Activated CD4-positive, alpha-beta memory T cell treated with anti-CD3 and anti-CD28 coated beads for 36 hours (primary cell): Measurements from ENCODE around the gene KRT78. TPM values are rescaled to one million over a fixed set of nuclear protein-coding genes. Genes with fewer than 3 reads are reported as not detected.

Source experiments
- CTCF ChIA-PET: fragments of 350-600 bp; sonication (Branson Sonifier 250); formaldehyde crosslinking; loops from one replicate; lab custom pipeline; 2021; ENCODE audit warnings: antibody characterized with exemption, inconsistent platforms; lab: Charles Lee
- POLR2A ChIA-PET: fragments of 350-600 bp; sonication (Branson Sonifier 250); formaldehyde crosslinking; loops from one replicate; lab custom pipeline; 2021; ENCODE audit warnings: antibody characterized with exemption; lab: Charles Lee
- DNase-seq: peaks from one replicate; pipeline ENCODE4 v3.0.0-alpha.2; 2020
- H3K27ac Mint-ChIP-seq: one replicate; pipeline ENCODE4 v1.8.0; 2021; ENCODE audit warnings: mixed read lengths
- H3K27me3 Mint-ChIP-seq: one replicate; pipeline ENCODE4 v1.8.0; 2021; ENCODE audit warnings: mixed read lengths
- H3K36me3 Mint-ChIP-seq: one replicate; pipeline ENCODE4 v1.8.0; 2021; ENCODE audit warnings: mixed read lengths
- H3K4me1 Mint-ChIP-seq: one replicate; pipeline ENCODE4 v1.8.0; 2021; ENCODE audit warnings: low read depth, mixed read lengths
- H3K4me3 Mint-ChIP-seq: one replicate; pipeline ENCODE4 v1.8.0; 2021; ENCODE audit warnings: mild to moderate bottlenecking, mixed read lengths
- H3K9me3 Mint-ChIP-seq: one replicate; pipeline ENCODE4 v1.8.0; 2021; ENCODE audit warnings: mixed read lengths
- intact Hi-C: fragments of 100-400 bp; cut with micrococcal nuclease; formaldehyde crosslinking; loops from one replicate; pipeline ENCODE4 v1.15.1; 2023
- total RNA-seq, 2 experiments: library from RNA; stranded (reverse); gene quantifications; one replicate each; pipeline ENCODE4 v1.2.3, GENCODE V29; 2021

The KRT78 gene
- total RNA-seq, 2 experiments from 2014 or later, result not detected

DNA sequence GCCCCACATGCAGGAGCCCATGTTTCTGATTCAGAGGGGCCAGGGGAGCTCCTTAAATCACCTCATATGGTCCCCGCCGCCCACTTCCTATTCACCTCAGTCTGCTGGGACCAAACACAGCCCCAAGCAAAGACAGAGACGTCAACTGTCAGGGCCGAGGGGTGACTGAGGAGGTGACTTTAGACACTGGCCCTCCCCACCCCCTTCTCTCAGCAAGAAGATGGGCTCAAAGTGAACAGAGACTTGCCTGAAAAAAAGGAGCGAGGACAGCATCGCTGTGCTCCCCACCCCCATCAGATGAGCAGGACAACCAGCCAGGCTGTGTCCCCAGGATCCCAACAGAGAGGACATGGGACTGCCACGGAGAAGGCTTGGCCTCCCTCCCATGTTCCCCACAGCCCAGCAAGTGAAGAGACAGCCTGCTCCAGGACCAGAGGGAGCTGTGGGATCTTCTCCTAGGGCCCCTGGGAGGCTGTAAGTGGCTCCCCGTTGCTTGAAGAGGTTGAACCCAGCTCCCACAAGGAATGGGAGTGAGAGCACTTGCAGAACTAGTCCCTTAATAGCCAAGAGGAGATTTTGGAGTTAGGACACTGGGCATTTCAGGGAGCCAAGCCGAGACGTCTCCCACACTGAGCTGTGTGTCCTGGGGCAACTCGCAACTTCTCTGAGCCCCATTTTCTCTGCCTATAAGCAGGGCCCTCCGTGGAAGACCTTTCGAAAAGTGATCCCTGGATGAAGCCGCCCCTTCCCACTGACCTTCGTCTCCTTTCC, 13.3 kb downstream of the KRT78 start:
- Mint-ChIP-seq H3K4me3 (no peak overlapping the region), H3K27ac (no peak overlapping the region), H3K36me3 (no peaks in the 10 kb centered on the region), H3K4me1 (peaks cover 22% of the 10 kb centered on the region), H3K27me3 (peaks cover 15% of the 10 kb centered on the region), H3K9me3 (no peaks in the 10 kb centered on the region)
- DNase-seq, result no peak
- CTCF ChIA-PET, result no interaction called here
- intact Hi-C loops, result no loop called here
- POLR2A ChIA-PET, result no interaction called here

DNA sequence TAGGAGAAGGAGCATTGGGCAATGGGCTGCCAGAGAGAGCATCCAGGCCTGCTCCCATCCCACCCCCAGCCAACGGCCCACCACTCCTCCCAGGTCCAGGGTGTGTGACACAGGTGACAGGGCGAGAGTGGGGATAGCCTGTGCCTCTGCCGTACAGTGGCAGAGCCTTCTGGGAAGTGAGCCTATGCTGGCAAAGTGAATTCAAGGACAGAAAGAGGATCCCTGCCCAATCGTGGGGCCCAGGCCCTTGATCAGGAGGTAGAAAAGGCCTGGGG, 14.1 kb downstream of the KRT78 start:
- H3K27me3 Mint-ChIP-seq, result peaks cover 15% of the 10 kb centered on the region
- intact Hi-C loops, result no loop called here
- H3K36me3 Mint-ChIP-seq, result no peaks in the 10 kb centered on the region
- H3K27ac Mint-ChIP-seq, result no peak overlapping the region
- POLR2A ChIA-PET, result no interaction called here
- H3K9me3 Mint-ChIP-seq, result no peaks in the 10 kb centered on the region
- CTCF ChIA-PET, result no interaction called here
- peaks cover 22% of the 10 kb centered on the region for H3K4me1 Mint-ChIP-seq
- no peak for DNase-seq
- H3K4me3 Mint-ChIP-seq, result no peak overlapping the region

- ChIA-PET POLR2A (no interaction called here), CTCF (interaction anchor here (1.5 kb wide), 1 partner anchor 46 kb away, joined by 3 read pairs; no protein-coding TSS in a partner anchor)
- no peak within 1 kb of the TSS for H3K4me3 Mint-ChIP-seq
- H3K36me3 Mint-ChIP-seq, result no peaks in the 10 kb centered on the region
- H3K27me3 Mint-ChIP-seq, result peaks cover 15% of the 10 kb centered on the region
- H3K4me1 Mint-ChIP-seq, result peaks cover 22% of the 10 kb centered on the region
- no peaks in the 10 kb centered on the region for H3K9me3 Mint-ChIP-seq
- H3K27ac Mint-ChIP-seq, result no peak within 1 kb of the TSS
- intact Hi-C loops, result no loop called here
- DNase-seq, result no peak
Measured at GRCh38 chr12:52833922-52834726, 14.7 kb downstream of the KRT78 start, which contains the start of gene KRT79. Gene KRT79, minus strand, starts transcription at chr12:52834311. Its CDS starts 51 bp downstream, at chr12:52834260.

- Mint-ChIP-seq H3K4me3 (no peak overlapping the region), H3K27ac (no peak overlapping the region), H3K36me3 (no peaks in the 10 kb centered on the region), H3K4me1 (peaks cover 22% of the 10 kb centered on the region), H3K27me3 (peaks cover 9% of the 10 kb centered on the region), H3K9me3 (no peaks in the 10 kb centered on the region)
- ChIA-PET POLR2A (no interaction called here), CTCF (interaction anchor here (1.5 kb wide), 1 partner anchor 46 kb away, joined by 3 read pairs; no protein-coding TSS in a partner anchor)
- intact Hi-C loops, result no loop called here
- DNase-seq, result no peak
Measured at GRCh38 chr12:52832985-52833905, 15.5 kb downstream of the KRT78 start.

DNA sequence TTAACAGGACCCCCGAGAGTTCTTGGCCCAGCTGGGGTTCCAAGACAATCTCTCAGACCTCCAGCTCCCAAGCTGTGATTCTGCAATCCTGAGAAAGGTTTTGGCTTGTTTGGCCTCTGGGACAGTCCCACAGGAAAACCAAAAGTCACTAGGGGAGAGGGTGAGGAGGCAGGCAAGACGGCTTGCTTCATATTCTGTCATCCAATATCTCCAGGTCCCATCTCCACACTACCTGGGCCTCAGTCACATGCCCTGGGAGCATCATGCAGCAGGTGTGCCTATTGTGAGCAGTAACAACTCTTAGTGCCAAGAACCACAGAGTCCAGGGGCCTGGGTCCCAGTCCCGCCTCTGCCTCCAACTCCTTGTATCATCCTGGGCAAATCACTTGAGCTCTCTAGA, 16.3 kb downstream of the KRT78 start:
- Mint-ChIP-seq H3K27ac (no peak overlapping the region), H3K27me3 (peaks cover 6% of the 10 kb centered on the region), H3K9me3 (no peaks in the 10 kb centered on the region), H3K4me3 (no peak overlapping the region), H3K4me1 (peaks cover 19% of the 10 kb centered on the region), H3K36me3 (no peaks in the 10 kb centered on the region)
- POLR2A ChIA-PET, result no interaction called here
- intact Hi-C loops, result no loop called here
- no peak for DNase-seq
- CTCF ChIA-PET, result interaction anchor here (0.9 to 1.5 kb wide), 2 partner anchors 47 kb away, joined by 3 to 5 read pairs; no protein-coding TSS in a partner anchor

- H3K4me3 Mint-ChIP-seq, result no peak overlapping the region
- no peak for DNase-seq
- CTCF ChIA-PET, result no interaction called here
- intact Hi-C loops, result no loop called here
- no peaks in the 10 kb centered on the region for H3K9me3 Mint-ChIP-seq
- H3K27me3 Mint-ChIP-seq, result no peaks in the 10 kb centered on the region
- H3K36me3 Mint-ChIP-seq, result no peaks in the 10 kb centered on the region
- POLR2A ChIA-PET, result no interaction called here
- no peak overlapping the region for H3K27ac Mint-ChIP-seq
- H3K4me1 Mint-ChIP-seq, result peaks cover 10% of the 10 kb centered on the region
Measured at GRCh38 chr12:52831251-52831650, 17.5 kb downstream of the KRT78 start.

DNA sequence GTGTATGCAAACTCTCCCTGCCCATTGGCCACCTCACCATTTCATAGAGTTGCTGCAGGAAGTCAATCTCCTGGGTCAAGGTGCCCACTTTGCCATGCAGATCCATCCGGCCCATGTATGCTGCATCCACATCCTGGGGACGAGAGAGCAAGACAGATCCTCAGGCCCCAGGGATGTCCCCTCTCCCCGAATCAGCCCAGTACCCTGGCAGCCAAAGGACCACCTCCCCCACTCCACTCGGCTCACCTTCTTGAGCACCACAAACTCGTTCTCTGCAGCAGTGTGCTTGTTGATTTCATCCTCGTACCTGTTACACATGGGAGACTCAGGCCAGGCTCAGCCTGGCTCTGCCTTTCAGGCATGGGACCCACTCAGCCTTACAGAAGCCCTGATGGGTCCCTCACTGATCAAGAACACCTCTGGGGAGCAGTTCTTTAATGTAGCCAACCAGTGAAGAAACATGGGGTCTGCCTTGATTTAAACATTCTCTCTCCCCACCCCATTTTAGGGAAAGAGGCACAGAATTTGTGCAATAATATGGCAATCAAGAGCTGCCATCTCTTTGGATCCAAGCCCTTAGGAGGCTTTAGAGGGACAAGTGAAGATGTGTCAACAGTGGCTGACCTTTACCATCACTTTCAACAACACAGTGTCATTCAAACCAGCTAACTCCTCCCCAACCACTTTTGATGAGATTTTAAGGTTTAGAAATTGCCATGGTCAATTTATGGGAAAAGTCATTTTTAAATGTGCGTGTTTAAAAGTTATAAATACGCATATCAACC, 18.6 kb downstream of the KRT78 start:
- H3K9me3 Mint-ChIP-seq, result no peaks in the 10 kb centered on the region
- no peaks in the 10 kb centered on the region for H3K4me1 Mint-ChIP-seq
- no peak overlapping the region for H3K4me3 Mint-ChIP-seq
- no peaks in the 10 kb centered on the region for H3K27me3 Mint-ChIP-seq
- ChIA-PET CTCF (no interaction called here), POLR2A (no interaction called here)
- intact Hi-C loops, result no loop called here
- no peak overlapping the region for H3K27ac Mint-ChIP-seq
- no peaks in the 10 kb centered on the region for H3K36me3 Mint-ChIP-seq
- no peak for DNase-seq

- no peaks in the 10 kb centered on the region for H3K9me3 Mint-ChIP-seq
- no peak overlapping the region for H3K4me3 Mint-ChIP-seq
- H3K4me1 Mint-ChIP-seq, result no peaks in the 10 kb centered on the region
- H3K36me3 Mint-ChIP-seq, result no peaks in the 10 kb centered on the region
- intact Hi-C loops, result no loop called here
- POLR2A ChIA-PET, result no interaction called here
- DNase-seq, result no peak
- CTCF ChIA-PET, result interaction anchor here (1.2 kb wide), 1 partner anchor 247 kb away, joined by 3 read pairs; no protein-coding TSS in a partner anchor
- H3K27ac Mint-ChIP-seq, result no peak overlapping the region
- no peaks in the 10 kb centered on the region for H3K27me3 Mint-ChIP-seq
Measured at GRCh38 chr12:52828591-52829021, 20.2 kb downstream of the KRT78 start.

- no peak overlapping the region for H3K27ac Mint-ChIP-seq
- no peaks in the 10 kb centered on the region for H3K36me3 Mint-ChIP-seq
- H3K4me1 Mint-ChIP-seq, result no peaks in the 10 kb centered on the region
- no peaks in the 10 kb centered on the region for H3K27me3 Mint-ChIP-seq
- no peak overlapping the region for H3K4me3 Mint-ChIP-seq
- ChIA-PET CTCF (interaction anchor here (1.2 kb wide), 1 partner anchor 246 kb away, joined by 3 read pairs; no protein-coding TSS in a partner anchor), POLR2A (no interaction called here)
- intact Hi-C loops, result no loop called here
- H3K9me3 Mint-ChIP-seq, result no peaks in the 10 kb centered on the region
- no peak for DNase-seq
Measured at GRCh38 chr12:52828156-52828555, 20.6 kb downstream of the KRT78 start.

GRCh38 chr12:52827499-52828090, 21.2 kb downstream of the KRT78 start:
- Mint-ChIP-seq H3K36me3 (no peaks in the 10 kb centered on the region), H3K9me3 (no peaks in the 10 kb centered on the region), H3K27ac (no peak overlapping the region), H3K27me3 (no peaks in the 10 kb centered on the region), H3K4me1 (no peaks in the 10 kb centered on the region), H3K4me3 (no peak overlapping the region)
- CTCF ChIA-PET, result interaction anchor here (1.2 kb wide), 1 partner anchor 246 kb away, joined by 3 read pairs; no protein-coding TSS in a partner anchor
- no peak for DNase-seq
- intact Hi-C loops, result no loop called here
- POLR2A ChIA-PET, result no interaction called here
